Left forelimb (tissue), 1 donor: ENCODE results near the gene POU4F1.

ENCODE experiments used
- DNase-seq: peaks from one replicate; pipeline ENCODE4 v3.0.0-alpha.2; 2018; ENCODE audit warnings: low spot score

POU4F1 gene

GRCh38 chr13:78593652-78594455 is 9.5 kb downstream of the POU4F1 start:
- DNase-seq: no peak

- DNase-seq: no peak
These were observed 10.2 kb downstream of the POU4F1 start for GRCh38 chr13:78593129-78593528.

- DNase-seq: no peak
These were observed 10.8 kb downstream of the POU4F1 start for GRCh38 chr13:78592584-78592983.

DNA sequence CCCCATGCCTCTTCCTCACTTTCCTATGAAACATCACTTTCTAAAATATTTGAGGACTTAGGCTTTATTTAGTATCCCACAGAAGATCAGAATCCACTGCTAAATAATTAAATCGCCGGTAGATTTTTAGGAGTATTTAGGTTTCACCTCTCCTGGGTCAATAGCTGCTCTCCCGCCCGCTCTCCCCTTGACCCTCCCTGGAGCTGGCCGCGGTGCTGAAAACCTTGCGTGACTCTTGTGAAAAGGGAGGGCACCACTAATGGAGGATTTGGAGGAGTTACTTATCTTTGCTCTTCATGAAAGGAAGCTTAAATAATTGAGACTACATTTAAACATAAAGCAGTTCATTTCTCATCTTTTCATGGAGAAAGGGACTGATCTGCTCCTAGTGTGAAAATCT is 14.1 kb downstream of the POU4F1 start:
- DNase-seq: no peak

DNA sequence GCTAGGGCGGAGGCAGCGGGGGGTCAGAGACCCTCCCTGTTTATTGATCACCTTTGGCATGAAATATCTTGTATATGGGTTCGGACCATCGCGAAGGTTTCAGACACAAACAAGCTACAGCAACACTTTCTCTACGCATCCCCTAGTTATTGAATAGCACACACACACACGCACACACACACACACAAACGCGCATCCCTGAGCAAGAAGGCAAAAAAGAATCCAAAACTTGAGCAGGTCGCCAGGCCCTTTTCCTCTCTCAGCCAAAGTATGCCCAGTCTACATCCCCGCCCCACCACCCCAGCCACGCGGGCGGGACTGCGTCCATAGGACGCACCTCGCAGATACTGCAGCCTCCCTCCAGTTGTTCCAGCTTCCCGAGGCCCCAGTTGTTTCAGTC is 16.0 kb downstream of the POU4F1 start:
- no peak for DNase-seq

- DNase-seq: no peak
These were observed 16.6 kb downstream of the POU4F1 start for GRCh38 chr13:78586706-78587105.

DNA sequence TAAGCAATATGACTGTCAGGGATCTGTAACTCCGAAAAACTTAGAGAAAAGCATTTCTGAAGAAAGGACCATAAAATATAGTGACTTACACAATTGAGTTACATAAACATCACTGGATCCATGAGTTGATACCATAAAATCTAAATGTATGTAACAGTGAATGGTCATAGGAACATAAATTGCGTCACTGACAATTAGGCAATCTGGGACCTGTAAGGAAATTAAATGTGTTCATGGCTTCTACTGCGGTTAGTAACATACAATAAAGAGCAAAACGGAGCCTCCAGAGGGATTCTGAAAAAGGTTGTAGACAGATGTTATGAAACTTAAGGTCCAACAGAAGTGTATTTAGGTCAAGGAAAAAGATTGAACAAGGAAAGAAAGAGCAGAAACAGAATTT is 27.1 kb downstream of the POU4F1 start:
- DNase-seq: no peak

DNA sequence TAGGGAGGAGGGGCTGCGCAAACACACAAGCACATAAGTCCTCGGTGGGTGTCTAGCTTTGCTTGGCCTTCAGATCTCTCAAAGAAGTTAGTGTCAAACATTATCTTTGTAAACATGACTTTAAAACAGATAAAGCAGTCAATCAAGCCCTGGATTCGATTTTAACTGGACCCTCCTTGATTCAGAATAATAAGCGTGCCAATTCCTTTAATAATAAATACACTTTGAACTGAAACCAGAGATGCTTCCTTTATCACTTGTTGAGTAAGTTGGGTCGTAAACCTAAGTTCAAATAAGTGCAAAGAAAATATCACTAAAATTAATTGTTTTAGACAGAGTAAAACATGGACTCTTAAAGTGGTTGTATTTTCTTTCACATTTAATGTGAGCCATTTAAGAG is 30.9 kb downstream of the POU4F1 start:
- no peak for DNase-seq

DNA sequence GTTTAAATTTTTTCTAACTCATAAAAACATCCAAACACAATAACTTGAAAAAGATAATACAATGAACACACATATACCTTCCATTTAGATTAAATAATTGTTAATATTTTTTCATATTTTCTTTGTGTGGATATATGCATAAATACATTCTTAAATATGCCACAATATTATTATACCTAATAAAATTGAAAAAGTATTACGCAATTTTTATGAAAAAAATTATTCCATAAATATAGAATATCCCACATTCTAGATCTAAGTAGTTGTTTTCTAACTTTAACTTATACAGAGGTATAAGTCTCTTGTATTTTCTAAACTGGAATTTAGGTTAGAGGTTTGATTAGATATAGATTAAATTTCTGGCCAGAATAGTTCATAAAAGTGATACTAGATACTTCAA is 34.3 kb downstream of the POU4F1 start:
- no peak for DNase-seq

DNA sequence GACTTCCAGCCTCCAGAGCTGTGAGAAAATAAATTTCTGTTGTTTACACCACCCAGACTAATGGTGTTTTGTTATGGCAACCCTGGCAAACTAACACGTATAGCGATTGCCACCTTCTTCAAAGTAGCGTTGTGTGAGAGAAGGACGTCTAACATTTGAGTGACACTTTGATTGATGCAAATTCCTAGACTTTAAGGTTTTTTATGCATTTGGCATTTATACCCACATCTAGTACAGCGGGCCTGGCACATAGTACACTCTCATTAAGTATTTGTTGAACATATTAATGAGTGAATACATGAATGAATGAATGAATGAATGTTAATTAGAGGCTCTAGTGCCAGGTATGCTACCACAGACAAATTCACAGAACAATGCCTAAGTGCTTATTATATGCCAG is 36.7 kb downstream of the POU4F1 start:
- no peak for DNase-seq

- no peak for DNase-seq
These were observed 41.0 kb downstream of the POU4F1 start for GRCh38 chr13:78562237-78562889.
